Measurements from ENCODE around the gene CHCHD3. TPM values are rescaled to one million over a fixed set of nuclear protein-coding genes. Genes with fewer than 3 reads are reported as not detected.

Gene CHCHD3
- polyA plus RNA-seq, 3 donors, result 30.5 to 56.7 (median 48.8) TPM

GRCh38 chr7:132861424-132861823 lies 220.5 kb downstream of the CHCHD3 start:
- peaks cover 5 to 8% of the 10 kb centered on the region in 2 donors for H3K36me3 Mint-ChIP-seq

DNA sequence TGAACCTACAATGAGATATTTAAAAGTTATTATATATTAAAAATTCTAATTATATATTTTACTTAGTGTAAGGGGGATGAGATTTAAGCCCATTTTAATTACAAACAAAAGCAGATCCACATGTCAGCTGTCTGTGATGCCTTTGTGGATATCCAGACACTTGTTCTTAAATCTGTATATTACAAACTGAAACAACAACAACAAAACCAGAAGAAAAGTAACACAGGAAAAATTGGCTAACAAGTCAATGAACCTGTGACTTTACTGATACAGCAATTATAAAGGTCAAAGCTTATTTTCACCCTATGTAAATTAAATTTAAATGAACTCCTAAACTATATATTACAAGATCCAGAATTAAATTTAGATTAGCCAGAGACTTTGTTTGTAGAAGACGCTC lies 222.7 kb downstream of the CHCHD3 start:
- H3K27ac Mint-ChIP-seq, result no peak overlapping the region
- Histone ChIP-seq H4K20me1 (ENCODE audit: insufficient read depth, low read length) (no peaks in the 10 kb centered on the region), H3K4me1 (ENCODE audit: control insufficient read depth in 1 of 2, insufficient read depth in 2 of 2, low read length in 2 of 2) (no peaks in the 10 kb centered on the region), H3K9ac (ENCODE audit: insufficient read depth, low read length, poor library complexity, severe bottlenecking) (no peak overlapping the region), H3K27ac (ENCODE audit: low read depth in 1 of 2, low read length in 2 of 2) (no peak overlapping the region), H3K27me3 (ENCODE audit: control insufficient read depth in 2 of 2, insufficient read depth in 2 of 2, low read length in 2 of 2) (no peaks in the 10 kb centered on the region), H3K4me3 (replicated peaks in 1 of 3; ENCODE audit: low read depth in 2 of 3, low read length in 3 of 3) (no peak overlapping the region), H2AFZ (ENCODE audit: insufficient read depth, low read depth, low read length, poor library complexity, severe bottlenecking) (no peak overlapping the region), H3K36me3 (replicated peaks in 1 of 2; ENCODE audit: control insufficient read depth in 1 of 2, insufficient read depth in 2 of 2, low read length in 2 of 2) (no peaks in the 10 kb centered on the region), H3K4me2 (replicated peaks; ENCODE audit: extremely low read depth, low read length, poor library complexity, severe bottlenecking) (no peak overlapping the region), H3K79me2 (ENCODE audit: insufficient read depth, low read length) (no peaks in the 10 kb centered on the region), H3K9me3 (replicated peaks in 1 of 2; ENCODE audit: control insufficient read depth in 1 of 2, insufficient read depth in 1 of 2, low read length in 2 of 2) (peaks cover 0 to 4% of the 10 kb centered on the region in 2 donors)
- TF ChIP-seq, protein P1, sequence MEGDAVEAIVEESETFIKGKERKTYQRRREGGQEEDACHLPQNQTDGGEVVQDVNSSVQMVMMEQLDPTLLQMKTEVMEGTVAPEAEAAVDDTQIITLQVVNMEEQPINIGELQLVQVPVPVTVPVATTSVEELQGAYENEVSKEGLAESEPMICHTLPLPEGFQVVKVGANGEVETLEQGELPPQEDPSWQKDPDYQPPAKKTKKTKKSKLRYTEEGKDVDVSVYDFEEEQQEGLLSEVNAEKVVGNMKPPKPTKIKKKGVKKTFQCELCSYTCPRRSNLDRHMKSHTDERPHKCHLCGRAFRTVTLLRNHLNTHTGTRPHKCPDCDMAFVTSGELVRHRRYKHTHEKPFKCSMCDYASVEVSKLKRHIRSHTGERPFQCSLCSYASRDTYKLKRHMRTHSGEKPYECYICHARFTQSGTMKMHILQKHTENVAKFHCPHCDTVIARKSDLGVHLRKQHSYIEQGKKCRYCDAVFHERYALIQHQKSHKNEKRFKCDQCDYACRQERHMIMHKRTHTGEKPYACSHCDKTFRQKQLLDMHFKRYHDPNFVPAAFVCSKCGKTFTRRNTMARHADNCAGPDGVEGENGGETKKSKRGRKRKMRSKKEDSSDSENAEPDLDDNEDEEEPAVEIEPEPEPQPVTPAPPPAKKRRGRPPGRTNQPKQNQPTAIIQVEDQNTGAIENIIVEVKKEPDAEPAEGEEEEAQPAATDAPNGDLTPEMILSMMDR (IDR thresholded peaks at IDR 0.05), result no peak
- H3K27me3 Mint-ChIP-seq (ENCODE audit: low read depth in 3 of 3), result peaks cover 0 to 1% (median 0%) of the 10 kb centered on the region in 3 donors
- no peak overlapping the region for H3K4me3 Mint-ChIP-seq
- no peaks in the 10 kb centered on the region for H3K4me1 Mint-ChIP-seq
- intact Hi-C loops (cut with micrococcal nuclease), result no loop called here
- DNase-seq, result no peak
- peaks cover 6 to 8% of the 10 kb centered on the region in 2 donors for H3K36me3 Mint-ChIP-seq
- no CpG with 5 or more reads among the region's 1 CpG for WGBS (ENCODE audit: insufficient coverage)
- H3K9me3 Mint-ChIP-seq, result peaks cover 0 to 3% (median 0%) of the 10 kb centered on the region in 7 donors

More at GRCh38 chr7:132861424-132861823, 220.5 kb downstream of the CHCHD3 start:
- H3K27me3 ChIP-seq (ENCODE audit: control insufficient read depth in 2 of 2, insufficient read depth in 2 of 2, low read length in 2 of 2), result no peaks in the 10 kb centered on the region
- no peak overlapping the region for H3K4me3 Mint-ChIP-seq
- H3K4me1 Mint-ChIP-seq, result peaks cover 10% of the 10 kb centered on the region
- no peak overlapping the region for H2AFZ ChIP-seq (ENCODE audit: insufficient read depth, low read depth, low read length, poor library complexity, severe bottlenecking)
- no peak overlapping the region for H3K27ac ChIP-seq (ENCODE audit: low read depth in 1 of 2, low read length in 2 of 2)
- H3K36me3 ChIP-seq (replicated peaks in 1 of 2; ENCODE audit: control insufficient read depth in 1 of 2, insufficient read depth in 2 of 2, low read length in 2 of 2), result no peaks in the 10 kb centered on the region
- H3K4me2 ChIP-seq (replicated peaks; ENCODE audit: extremely low read depth, low read length, poor library complexity, severe bottlenecking), result no peak overlapping the region
- TF ChIP-seq, protein P1 (IDR thresholded peaks at IDR 0.05), result no peak
- WGBS (ENCODE audit: insufficient coverage), result no CpG with 5 or more reads among the region's 3 CpGs
- H3K4me3 ChIP-seq (replicated peaks in 1 of 3; ENCODE audit: low read depth in 2 of 3, low read length in 3 of 3), result no peak overlapping the region
- no peaks in the 10 kb centered on the region for H3K79me2 ChIP-seq (ENCODE audit: insufficient read depth, low read length)
- no peak overlapping the region for H3K9ac ChIP-seq (ENCODE audit: insufficient read depth, low read length, poor library complexity, severe bottlenecking)
- peaks cover 0 to 3% (median 1%) of the 10 kb centered on the region in 7 donors for H3K9me3 Mint-ChIP-seq
- intact Hi-C loops (cut with micrococcal nuclease), result no loop called here
- no peak overlapping the region for H3K27ac Mint-ChIP-seq
- peaks cover 0 to 4% of the 10 kb centered on the region in 2 donors for H3K9me3 ChIP-seq (replicated peaks in 1 of 2; ENCODE audit: control insufficient read depth in 1 of 2, insufficient read depth in 1 of 2, low read length in 2 of 2)
- H3K27me3 Mint-ChIP-seq (ENCODE audit: low read depth in 3 of 3), result peaks cover 0 to 1% (median 0%) of the 10 kb centered on the region in 3 donors
- DNase-seq, result no peak
- H3K4me1 ChIP-seq (ENCODE audit: control insufficient read depth in 1 of 2, insufficient read depth in 2 of 2, low read length in 2 of 2), result no peaks in the 10 kb centered on the region
- peaks cover 4% of the 10 kb centered on the region for H4K20me1 ChIP-seq (ENCODE audit: insufficient read depth, low read length)
